HG02759 (cell line): ENCODE data around the gene SPATA7.

Experiments used
- ATAC-seq: cut with Tn5 transposase; IDR thresholded peaks from one replicate; pipeline ENCODE4 v1.9.1; 2021; ENCODE audit warnings: mild to moderate bottlenecking, moderate library complexity; ENCODE audit not compliant: unreplicated experiment

SPATA7 gene

DNA sequence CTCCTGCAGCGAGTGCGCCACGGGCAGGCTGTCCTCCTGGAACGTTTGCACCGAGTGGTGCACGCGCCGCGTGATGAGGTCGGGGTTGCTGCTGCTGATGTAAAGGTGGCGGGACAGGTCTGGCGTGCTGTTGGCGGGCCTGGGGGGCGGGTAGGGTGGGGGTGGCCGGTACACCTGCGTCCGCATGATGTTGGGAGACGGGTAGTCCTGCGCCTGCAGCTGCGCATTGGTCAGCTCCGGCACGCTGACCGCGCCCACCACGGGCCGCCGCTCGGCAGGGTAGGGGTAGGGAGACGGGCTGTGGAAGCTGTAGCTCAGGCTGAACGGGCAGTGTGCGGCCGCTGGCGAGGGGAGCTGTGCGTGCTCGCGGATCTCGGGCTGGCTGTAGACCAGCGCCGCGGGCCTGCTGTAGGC lies 94.1 kb downstream of the SPATA7 start:
- no peak for ATAC-seq

DNA sequence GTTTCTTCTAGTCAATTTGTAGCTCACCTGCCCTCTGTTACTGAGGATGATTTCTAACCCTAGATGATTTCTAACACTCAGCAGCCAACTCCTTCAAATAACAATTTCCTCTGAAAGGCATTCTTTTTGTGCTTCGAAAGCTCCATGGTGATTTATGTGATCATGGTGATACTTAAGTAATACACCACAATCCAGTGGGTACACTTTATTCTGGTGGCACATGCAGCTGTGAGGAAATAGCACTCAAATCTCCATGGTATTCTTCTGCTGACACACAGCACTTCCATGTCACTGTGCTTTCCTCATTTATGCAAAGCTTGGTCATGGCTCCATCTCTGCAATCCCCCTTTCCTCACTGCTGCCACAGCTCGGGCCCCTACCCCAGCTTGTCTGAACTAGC lies 95.6 kb downstream of the SPATA7 start:
- ATAC-seq = no peak

DNA sequence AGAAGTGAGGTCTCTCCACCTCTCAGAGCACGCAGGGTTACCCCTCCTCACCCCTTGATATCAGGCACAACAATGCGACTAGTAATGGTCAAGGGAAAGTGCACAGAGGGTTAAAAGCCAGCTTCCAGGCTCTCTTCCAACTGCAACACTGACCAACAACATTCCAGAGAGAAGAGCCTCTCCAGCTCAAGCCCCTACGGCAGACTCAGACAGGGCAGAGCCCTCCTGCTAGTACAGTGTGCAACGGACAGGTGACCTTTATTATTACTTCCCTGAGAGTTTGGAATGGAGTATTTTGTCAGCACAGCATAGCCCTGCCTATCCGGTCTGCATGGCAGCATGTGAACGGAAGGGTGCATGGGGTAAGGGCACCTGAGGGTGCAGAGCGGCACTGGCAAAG lies 96.3 kb downstream of the SPATA7 start:
- ATAC-seq = no peak

- ATAC-seq = no peak
These were observed 97.1 kb downstream of the SPATA7 start for GRCh38 chr14:88482524-88482923.
